Measurements from ENCODE around the gene SLC6A3.

GRCh38 chr5:1375871-1376810 is 69.1 kb downstream of the SLC6A3 start:
- TF ChIP-seq POLR2A (IDR thresholded peaks at IDR 0.05) (no peak), POLR2AphosphoS5 (IDR thresholded peaks at IDR 0.05) (no peak)

Measured in suprapubic skin (tissue), 4 donors.